H1 (cell line): ENCODE data around the gene MRPS10. TPM values are rescaled to one million over a fixed set of nuclear protein-coding genes. Genes with fewer than 3 reads are reported as not detected.

Experiments
- CHD1 ChIP-seq: IDR thresholded peaks from 2 replicates; pipeline ENCODE4 v1.6.1; 2012; ENCODE audit warnings: low read depth, low read length, improper control_type of control experiment
- CREB1 ChIP-seq: IDR thresholded peaks from 2 replicates; pipeline ENCODE4 v1.6.1; 2012; ENCODE audit warnings: inconsistent platforms
- NRF1 ChIP-seq: IDR thresholded peaks from 2 replicates; pipeline ENCODE4 v1.6.1; 2011; ENCODE audit warnings: mild to moderate bottlenecking, low read depth, low read length, improper control_type of control experiment
- PHF8 ChIP-seq: fragments of 200-600 bp; sonication (generic); conservative IDR thresholded peaks from 2 replicates; pipeline ENCODE4 v1.7.1; 2012; ENCODE audit warnings: low read depth, mild to moderate bottlenecking, inconsistent platforms, low read length, moderate library complexity
- POLR2A ChIP-seq, 2 experiments: IDR thresholded peaks; 1 replicate in 1 of 2; 2 replicates in 1 of 2; pipeline ENCODE4 v1.6.1; 2011; ENCODE audit warnings: low read depth in 2 of 2, low read length in 2 of 2, mild to moderate bottlenecking in 2 of 2; ENCODE audit errors: control extremely low read depth in 1 of 2
- POLR2AphosphoS5 ChIP-seq: IDR thresholded peaks from 2 replicates; pipeline ENCODE4 v1.6.1; 2011; ENCODE audit warnings: low read depth, low read length
- TAF1 ChIP-seq: IDR thresholded peaks from 2 replicates; pipeline ENCODE4 v1.6.1; 2011; ENCODE audit warnings: mild to moderate bottlenecking, low read depth, low read length
- polyA plus RNA-seq, 7 experiments: library from polyadenylated mRNA; depleted of rRNA in 3 of 7; stranded (reverse) in 5 of 7; unstranded in 2 of 7; fragments of >200 nt in 5 of 7; fragments of 200-250 nt in 2 of 7; gene quantifications; 1 replicate in 5 of 7; 2 replicates in 1 of 7; 4 replicates in 1 of 7; pipeline versions ENCODE4 v1.2.1 to v1.2.3, GENCODE V29; 2011 to 2013; ENCODE audit warnings: missing spikeins in 2 of 7, mixed read lengths in 2 of 7
- total RNA-seq: library from RNA; stranded (reverse); fragmentation: NEBNext Ultra II Directional; extraction: Animal tissue kit (Norgen Biotek cat#: 25700); gene quantifications from 2 replicates; pipeline ENCODE4 v1.2.1, GENCODE V29; 2021

The MRPS10 gene
- total and polyA plus RNA-seq, 2 of the 8 experiments (the other 6 are each of a cell fraction or from before 2014, with no cell fraction given) = 20.5 to 33.6 TPM

DNA sequence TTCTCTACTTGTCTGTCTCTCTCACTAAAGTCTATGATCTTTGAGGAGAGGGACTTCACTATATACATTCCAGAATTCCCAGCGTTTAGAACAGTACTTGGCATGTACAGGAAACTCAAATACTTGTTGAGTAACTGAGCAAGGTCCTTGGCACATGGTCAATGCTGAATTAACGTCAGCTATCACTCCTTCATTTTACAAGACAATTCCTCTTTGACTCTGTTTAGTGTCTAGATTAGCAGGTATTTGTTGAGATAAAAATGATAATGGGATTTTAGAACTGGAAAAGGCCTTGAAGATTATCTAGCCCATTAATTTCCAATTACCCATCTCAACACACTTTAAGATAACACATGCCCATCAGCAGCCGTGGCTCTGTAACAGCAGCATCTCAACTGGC lies 16.3 kb downstream of the MRPS10 start (continued):
- TF ChIP-seq PHF8 (no peak), CHD1 (no peak), NRF1 (no peak), POLR2AphosphoS5 (no peak), POLR2A (IDR thresholded peaks at IDR 0.05; ENCODE audit: control extremely low read depth in 1 of 2, low read depth in 2 of 2, low read length in 2 of 2) (no peak), CREB1 (no peak), TAF1 (no peak)
- TF ChIP-seq, all 59 proteins: peak for 0
